ENCODE measurements around the gene FILIP1L.
"Not testable (repeated sequence)": the region's sequence is repeated elsewhere in the genome, so short reads cannot be mapped to it uniquely, and the experiment has no call there.

FILIP1L gene

GRCh38 chr3:99858469-99858868, 255.8 kb downstream of the FILIP1L start:
- DNase-seq, result no peak

DNA sequence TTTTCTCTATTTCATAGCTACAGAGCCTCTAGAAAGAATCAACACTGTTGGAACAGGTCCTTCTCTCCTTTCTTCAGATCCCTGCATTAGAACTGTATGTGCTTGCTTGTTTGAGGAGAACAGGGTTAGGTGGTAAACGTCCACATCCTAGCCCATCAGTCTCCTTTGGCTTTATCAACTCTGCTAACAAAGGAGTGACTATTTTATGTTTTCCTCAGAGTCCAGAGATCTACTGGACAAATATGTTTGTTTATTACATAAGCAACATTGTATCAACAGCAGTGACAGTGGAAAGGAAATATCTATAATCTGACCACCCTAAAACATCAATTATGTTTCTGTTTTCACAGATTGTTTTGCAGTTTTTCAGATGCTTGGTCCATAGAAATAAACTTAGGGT, 257.0 kb downstream of the FILIP1L start:
- DNase-seq, result no peak

DNA sequence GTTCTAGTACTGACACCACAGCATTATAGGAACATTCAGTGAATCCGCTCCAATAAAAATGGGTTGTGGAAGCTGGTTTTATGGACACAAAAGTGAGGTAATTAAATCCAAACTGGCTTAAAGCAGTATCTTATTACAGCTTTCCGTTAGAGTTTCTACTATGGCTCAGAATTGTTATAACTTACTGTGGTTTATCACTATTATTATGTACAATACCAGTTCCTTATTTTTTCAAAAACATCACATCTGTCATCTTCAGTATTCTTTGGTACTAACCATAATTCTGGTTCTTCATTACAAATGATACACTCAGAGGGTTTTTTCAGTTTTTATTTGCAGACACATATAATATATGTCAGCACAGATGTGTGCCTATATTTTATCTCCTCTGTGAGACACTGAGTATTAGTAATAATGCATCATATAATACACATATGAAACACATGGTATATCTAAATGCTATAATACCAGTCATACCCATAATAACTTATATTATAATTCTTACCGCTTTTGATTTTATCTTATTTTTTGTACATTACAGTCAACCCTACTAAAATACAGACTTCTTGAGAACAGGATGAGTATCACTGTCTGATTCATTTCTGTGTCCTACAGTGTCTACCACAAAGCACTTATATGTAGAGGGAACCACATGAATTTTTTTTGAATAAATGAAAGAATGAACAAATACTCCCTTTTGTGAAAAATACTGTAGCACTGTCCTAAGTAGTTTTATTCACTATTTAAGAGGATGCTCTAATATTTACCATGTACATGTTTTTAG, 257.7 kb downstream of the FILIP1L start:
- DNase-seq, result no peak

GRCh38 chr3:99855900-99856299, 258.4 kb downstream of the FILIP1L start:
- DNase-seq, result no peak

- no peak for DNase-seq
Observed at GRCh38 chr3:99854756-99855298, 259.5 kb downstream of the FILIP1L start.

- DNase-seq, result no peak
Observed at GRCh38 chr3:99852851-99853250, 261.4 kb downstream of the FILIP1L start.

- DNase-seq, result no peak
Observed at GRCh38 chr3:99851955-99852354, 262.3 kb downstream of the FILIP1L start.

DNA sequence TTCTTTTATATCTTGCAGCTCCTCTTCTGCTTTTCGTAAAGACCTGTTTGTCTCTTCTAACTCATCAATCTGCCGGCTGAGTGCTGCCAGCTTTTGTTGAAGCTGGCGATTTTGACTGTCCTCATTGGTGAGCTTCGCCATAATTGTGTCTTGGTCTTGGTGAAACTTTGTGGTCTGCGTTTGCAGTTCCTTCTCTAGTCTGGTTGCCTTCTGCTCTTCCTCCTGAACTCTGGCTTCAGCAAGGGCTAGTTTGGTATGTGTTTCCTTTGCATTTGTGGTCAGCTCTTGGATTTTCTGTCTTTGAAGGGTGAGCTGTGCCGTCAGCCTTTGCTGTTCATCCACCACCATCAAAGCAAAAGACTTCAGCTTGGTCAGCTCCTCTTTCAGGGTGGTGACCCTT, 263.7 kb downstream of the FILIP1L start:
- no peak for DNase-seq

GRCh38 chr3:99848433-99848832, 265.9 kb downstream of the FILIP1L start:
- DNase-seq, result no peak

DNA sequence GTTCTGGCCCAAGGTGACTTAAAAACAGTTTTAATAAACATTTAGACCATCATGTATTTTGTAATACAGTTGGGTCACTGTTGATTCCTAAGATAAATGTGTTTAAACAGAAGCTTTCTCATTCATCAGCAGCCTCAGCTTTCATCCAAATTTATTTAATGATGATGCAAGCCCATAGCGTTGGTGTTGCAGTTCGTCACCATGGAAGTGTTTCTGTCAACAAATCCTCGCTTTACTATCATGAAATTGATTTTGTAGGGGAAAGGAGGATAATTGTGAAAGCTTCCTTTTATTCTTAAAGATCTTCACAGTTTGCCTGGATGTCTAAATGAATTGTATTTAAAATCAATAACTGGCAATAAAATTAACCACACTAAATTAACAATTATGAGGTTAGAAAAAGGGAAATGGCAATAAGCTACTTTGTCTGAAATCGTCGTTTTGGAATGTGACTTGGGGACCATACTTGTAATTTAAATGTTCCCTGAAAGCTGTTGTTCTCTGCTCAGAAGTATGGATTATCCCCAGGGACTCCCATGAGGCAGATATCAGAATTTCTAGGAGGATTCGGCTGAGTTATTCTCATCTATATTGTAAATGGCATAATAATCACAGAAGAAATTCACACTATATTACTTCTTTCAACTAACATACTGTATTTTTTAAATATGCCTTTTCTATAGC, 267.7 kb downstream of the FILIP1L start:
- DNase-seq, result no peak

- no peak for DNase-seq
Observed at GRCh38 chr3:99845999-99846398, 268.3 kb downstream of the FILIP1L start.

- DNase-seq, result no peak
Observed at GRCh38 chr3:99845331-99845730, 269.0 kb downstream of the FILIP1L start.

DNA sequence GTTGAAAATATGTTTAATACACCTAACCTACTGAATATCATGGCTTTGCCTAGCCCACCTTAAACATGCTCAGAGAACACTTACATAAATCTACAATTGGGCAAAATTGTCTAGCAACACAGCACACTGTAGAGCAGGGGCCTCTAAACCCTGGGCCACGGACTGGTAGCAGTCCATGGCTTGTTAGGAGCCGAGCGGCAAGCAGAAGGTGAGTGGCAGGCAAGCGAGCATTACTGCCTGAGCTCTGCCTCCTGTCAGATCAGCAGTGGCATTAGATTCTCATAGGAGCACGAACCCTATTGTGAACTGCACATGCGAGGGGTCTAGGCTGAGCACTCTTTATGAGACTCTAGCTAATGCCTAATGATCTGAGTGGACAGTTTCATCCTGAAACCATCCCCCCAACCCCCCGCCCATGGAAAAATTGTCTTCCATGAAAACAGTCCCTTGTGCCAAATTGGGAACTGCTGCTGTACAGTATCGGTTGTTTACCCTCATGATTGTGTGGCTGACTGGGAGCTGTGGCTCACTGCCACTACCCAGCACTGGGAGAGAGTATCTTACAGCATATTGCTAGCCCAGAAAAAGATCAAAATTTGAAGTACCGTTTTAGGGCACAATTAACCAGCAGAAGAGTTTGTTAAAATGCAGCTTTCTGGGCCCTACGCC, 270.6 kb downstream of the FILIP1L start:
- no peak for DNase-seq

DNA sequence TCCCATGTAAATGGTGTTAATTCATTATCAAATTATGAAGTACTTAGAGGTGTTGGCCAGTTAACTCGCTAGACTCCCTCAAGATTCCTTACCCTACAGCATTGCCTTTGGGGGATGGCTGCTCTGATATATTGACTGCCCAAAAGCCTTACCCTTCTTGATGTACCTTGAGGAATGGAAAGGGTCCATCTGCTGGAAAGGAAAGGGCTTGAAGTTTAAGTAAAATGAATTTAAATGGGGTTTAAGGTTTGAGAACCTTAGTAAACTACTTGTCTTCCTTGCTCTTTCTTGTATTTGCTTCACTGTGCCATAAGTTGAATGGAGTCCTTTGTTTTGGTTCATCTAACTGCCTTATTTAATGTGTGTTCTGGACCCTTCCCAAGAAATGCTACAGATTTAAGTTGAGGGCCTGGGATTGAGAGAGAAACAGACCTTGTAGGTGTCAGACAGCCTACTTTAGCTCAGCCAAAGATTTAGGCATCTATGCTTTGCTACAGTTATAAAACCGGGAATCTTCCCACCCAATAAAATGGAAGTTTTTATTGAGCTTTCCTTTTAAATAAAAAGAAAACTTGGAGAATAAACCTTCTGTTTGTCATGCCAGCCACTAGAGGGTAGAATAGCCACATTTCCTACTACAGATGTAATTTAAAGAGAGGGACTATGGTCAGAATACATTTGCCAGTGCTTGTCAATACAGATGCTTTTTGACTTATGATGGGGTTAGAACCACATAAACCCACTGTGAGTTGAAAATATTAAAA, 271.3 kb downstream of the FILIP1L start:
- peak in 1 of 2 donors; percentile 10 for DNase-seq

GRCh38 chr3:99841949-99842348, 272.4 kb downstream of the FILIP1L start:
- not testable (repeated sequence) for DNase-seq

DNA sequence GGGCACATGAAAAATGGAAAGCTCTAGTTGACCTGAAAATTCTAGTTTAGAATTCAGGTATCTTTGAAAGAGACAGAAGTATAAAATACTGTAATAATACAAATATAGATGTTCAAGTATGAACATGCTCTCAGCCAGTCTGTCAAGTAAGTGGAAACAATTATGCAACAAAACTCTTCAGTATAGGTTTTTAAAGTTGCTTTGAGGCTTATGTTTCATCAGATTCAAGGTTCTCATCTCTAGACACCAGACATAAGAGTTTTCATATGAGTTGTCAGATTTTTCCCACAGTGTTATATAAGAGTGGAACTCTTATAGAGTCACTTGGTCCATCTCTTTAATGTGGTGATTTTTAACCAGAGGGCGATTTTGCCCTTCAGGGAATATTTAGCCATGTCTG, 274.7 kb downstream of the FILIP1L start:
- DNase-seq, result no peak

- no peak for DNase-seq
Observed at GRCh38 chr3:99838755-99839154, 275.5 kb downstream of the FILIP1L start.

- DNase-seq, result no peak
Observed at GRCh38 chr3:99837715-99838114, 276.6 kb downstream of the FILIP1L start.

- no peak for DNase-seq
Observed at GRCh38 chr3:99836681-99837080, 277.6 kb downstream of the FILIP1L start.

DNA sequence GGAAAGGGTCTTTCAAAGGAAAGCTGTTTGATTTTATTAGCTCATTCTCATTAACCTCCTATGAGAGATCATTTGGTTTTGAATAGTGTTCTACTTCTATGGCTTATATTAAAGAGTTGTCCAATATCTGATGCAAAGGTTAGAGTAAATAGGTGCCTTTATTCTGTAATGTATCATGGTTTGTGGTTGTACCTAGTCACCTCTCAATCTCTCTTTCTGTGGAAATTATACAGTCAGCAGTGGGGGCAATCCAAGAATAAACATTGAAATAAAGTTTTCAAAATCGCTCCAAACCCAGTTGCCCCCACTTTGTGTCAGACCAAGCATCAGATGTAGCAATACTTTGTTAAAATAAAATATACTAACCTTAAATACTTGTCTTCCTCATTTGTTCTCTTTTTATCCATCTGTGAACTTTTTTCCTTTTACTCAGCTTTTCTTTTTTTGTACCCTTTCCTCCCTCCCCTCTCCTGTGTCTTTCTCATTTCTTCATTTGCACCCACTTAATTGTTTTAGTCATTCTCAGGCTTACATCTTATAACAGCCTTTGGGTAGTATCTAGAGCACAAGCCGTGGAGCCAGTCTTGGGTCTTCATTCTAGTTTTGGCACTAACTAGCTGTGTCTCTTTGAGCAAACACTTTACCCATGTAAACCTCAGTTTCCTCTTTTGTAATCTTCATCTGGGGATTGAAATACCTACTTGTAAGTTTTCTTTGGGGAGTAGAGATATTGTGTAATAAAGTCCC, 279.9 kb downstream of the FILIP1L start:
- DNase-seq, result no peak

DNA sequence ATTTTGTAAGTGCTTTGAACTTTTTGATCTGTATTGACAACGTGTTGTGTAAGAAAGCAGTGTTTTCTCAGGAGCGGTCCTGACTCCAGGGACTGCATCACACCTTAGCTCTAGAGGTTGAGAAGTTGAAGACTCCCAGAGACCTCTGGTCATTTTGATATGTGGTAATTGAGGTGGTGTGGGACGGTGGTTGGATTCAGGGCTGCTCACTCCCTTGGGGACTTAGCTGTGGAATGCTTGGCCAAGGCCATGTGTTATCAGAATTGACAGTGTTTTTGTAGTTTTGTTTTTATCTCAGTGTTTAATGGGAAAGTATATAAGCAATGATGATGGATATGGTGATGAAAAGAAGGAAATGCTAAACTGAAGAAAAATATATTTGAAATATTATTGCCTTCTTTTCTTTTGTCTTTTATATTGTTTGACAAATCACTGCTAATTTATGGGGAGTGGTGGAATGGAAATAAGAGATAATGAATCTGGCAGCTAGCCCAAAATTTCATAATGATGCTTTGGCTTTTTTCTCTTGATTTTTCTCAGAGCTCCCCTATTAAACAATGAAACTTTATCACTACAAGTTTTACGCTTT, 280.6 kb downstream of the FILIP1L start:
- no peak for DNase-seq

GRCh38 chr3:99829844-99830243, 284.5 kb downstream of the FILIP1L start:
- DNase-seq, result no peak
